HEK293T (cell line): ENCODE data around the gene HOXC11.
A peak's percentile ranks its signal among the peaks of the same experiment; 100 is the strongest.

Source experiments
- CTCF ChIA-PET: fragments of 350-600 bp; formaldehyde crosslinking; extraction: SDS; loops from one replicate; lab custom pipeline; 2021; ENCODE audit warnings: antibody characterized with exemption, inconsistent platforms; lab: Yijun Ruan, JAX
- POLR2A ChIA-PET: fragments of 350-600 bp; formaldehyde crosslinking; extraction: SDS; loops from one replicate; lab custom pipeline; 2020; ENCODE audit warnings: antibody characterized with exemption, inconsistent platforms; lab: Yijun Ruan, JAX
- DNase-seq: peaks from one replicate; pipeline ENCODE4 v3.0.0; 2012; ENCODE audit warnings: mixed read lengths; ENCODE audit errors: extremely low spot score
- ARNT ChIP-seq: fragments of 450-650 bp; IDR thresholded peaks from 2 replicates; pipeline ENCODE4 v1.6.1; 2017; ENCODE audit warnings: mild to moderate bottlenecking
- BHLHE40 ChIP-seq: fragments of 450-650 bp; IDR thresholded peaks from 2 replicates; pipeline ENCODE4 v1.6.1; 2016; ENCODE audit warnings: mild to moderate bottlenecking, moderate library complexity, borderline replicate concordance
- CTBP1 ChIP-seq: fragments of 450-650 bp; IDR thresholded peaks from 2 replicates; pipeline ENCODE4 v1.6.1; 2016; ENCODE audit warnings: borderline replicate concordance
- ELF4 ChIP-seq: fragments of 450-650 bp; IDR thresholded peaks from 2 replicates; pipeline ENCODE4 v1.6.1; 2017; ENCODE audit warnings: antibody characterized with exemption
- FOXA1 ChIP-seq: fragments of 450-650 bp; IDR thresholded peaks from 2 replicates; pipeline ENCODE4 v1.6.1; 2016; ENCODE audit warnings: mild to moderate bottlenecking
- FOXK2 ChIP-seq: fragments of 450-650 bp; IDR thresholded peaks from 2 replicates; pipeline ENCODE4 v1.6.1; 2016; ENCODE audit warnings: mild to moderate bottlenecking
- FOXM1 ChIP-seq: fragments of 450-650 bp; IDR thresholded peaks from 2 replicates; pipeline ENCODE4 v1.6.1; 2017; ENCODE audit warnings: mild to moderate bottlenecking, borderline replicate concordance
- HDGF ChIP-seq: fragments of 450-650 bp; IDR thresholded peaks from 2 replicates; pipeline ENCODE4 v1.6.1; 2017; ENCODE audit warnings: antibody characterized with exemption, borderline replicate concordance
- L3MBTL2 ChIP-seq: fragments of 450-650 bp; conservative IDR thresholded peaks from 2 replicates; pipeline ENCODE4 v1.6.1; 2016; ENCODE audit warnings: mild to moderate bottlenecking
- LEF1 ChIP-seq: fragments of 450-650 bp; IDR thresholded peaks from 2 replicates; pipeline ENCODE4 v1.6.1; 2017; ENCODE audit warnings: mild to moderate bottlenecking, borderline replicate concordance
- NFRKB ChIP-seq: fragments of 450-650 bp; IDR thresholded peaks from 2 replicates; pipeline ENCODE4 v1.6.1; 2016; ENCODE audit warnings: mild to moderate bottlenecking, moderate library complexity
- PKNOX1 ChIP-seq: fragments of 450-650 bp; IDR thresholded peaks from 2 replicates; pipeline ENCODE4 v1.6.1; 2016
- SP1 ChIP-seq: fragments of 450-650 bp; IDR thresholded peaks from 2 replicates; pipeline ENCODE4 v1.6.1; 2017
- SUZ12 ChIP-seq: fragments of 450-650 bp; IDR thresholded peaks from 2 replicates; pipeline ENCODE4 v1.6.1; 2016; ENCODE audit warnings: mild to moderate bottlenecking
- TARDBP ChIP-seq: fragments of 450-650 bp; IDR thresholded peaks from 2 replicates; pipeline ENCODE4 v1.6.1; 2016
- ZNF384 ChIP-seq: fragments of 450-650 bp; IDR thresholded peaks from 2 replicates; pipeline ENCODE4 v1.6.1; 2016

Gene HOXC11

GRCh38 chr12:53997204-53998109 is 24.5 kb downstream of the HOXC11 start:
- DNase-seq = no peak
- ChIA-PET CTCF (interaction anchor here (0.6 to 4.8 kb wide), 6 partner anchors 9 to 241 kb away, joined by 3 to 27 read pairs (median 5); partner anchors contain the start of gene HOXC10), POLR2A (interaction anchor here (0.7 to 7.6 kb wide), 7 partner anchors 11 to 210 kb away, joined by 3 to 69 read pairs (median 4); partner anchors contain the start of genes HOXC10 and HOXC8)
- TF ChIP-seq L3MBTL2 = no peak
- TF ChIP-seq BHLHE40 = no peak
- TF ChIP-seq CTBP1 = peak; percentile 48; the same call in 1 of the 2 replicates
- TF ChIP-seq LEF1 = no peak
- no peak for TF ChIP-seq ARNT
- TF ChIP-seq SUZ12 = no peak
- TF ChIP-seq NFRKB = no peak
- TF ChIP-seq SP1 = no peak
- no peak for TF ChIP-seq FOXM1
- peak; percentile 98 for TF ChIP-seq PKNOX1
- TF ChIP-seq ELF4 = no peak
- TF ChIP-seq TARDBP = no peak
- no peak for TF ChIP-seq FOXK2
- no peak for TF ChIP-seq ZNF384
- TF ChIP-seq FOXA1 = no peak

GRCh38 chr12:53998110-53998899 is 25.4 kb downstream of the HOXC11 start:
- ChIA-PET CTCF (interaction anchor here (0.6 to 4.8 kb wide), 8 partner anchors 10 to 255 kb away, joined by 3 to 27 read pairs (median 4); partner anchors contain the start of gene HOXC10), POLR2A (interaction anchor here (0.7 to 7.6 kb wide), 5 partner anchors 11 to 210 kb away, joined by 3 to 69 read pairs (median 3); partner anchors contain the start of gene HOXC10)
- no peak for DNase-seq
- TF ChIP-seq SP1 (no peak), CTBP1 (no peak), FOXM1 (no peak), SUZ12 (no peak), ARNT (no peak), LEF1 (no peak), FOXA1 (no peak), PKNOX1 (no peak), TARDBP (no peak), L3MBTL2 (no peak), HDGF (no peak), ZNF384 (no peak), FOXK2 (no peak), BHLHE40 (no peak)

GRCh38 chr12:53998900-53999236 is 25.9 kb downstream of the HOXC11 start:
- CTCF ChIA-PET = interaction anchor here (0.8 to 4.8 kb wide), 4 partner anchors 10 to 256 kb away, joined by 3 to 27 read pairs (median 8); partner anchors contain the start of gene HOXC10
- no peak for DNase-seq
- TF ChIP-seq PKNOX1 (no peak), FOXA1 (no peak), ARNT (no peak), HDGF (no peak), FOXK2 (no peak), BHLHE40 (no peak), NFRKB (no peak), TARDBP (no peak)
- POLR2A ChIA-PET = interaction anchor here (0.8 to 7.6 kb wide), 3 partner anchors 12 to 218 kb away, joined by 3 to 69 read pairs (median 27); partner anchors contain the start of gene HOXC10

- ChIA-PET CTCF (interaction anchor here (0.7 to 4.8 kb wide), 6 partner anchors 9 to 33 kb away, joined by 3 to 27 read pairs (median 5); partner anchors contain the start of genes HOXC10 and HOXC5), POLR2A (interaction anchor here (0.6 to 7.6 kb wide), 18 partner anchors 8 to 280 kb away, joined by 3 to 69 read pairs (median 4); partner anchors contain the start of genes HOXC10, HOXC8 and SMUG1)
- no peak for DNase-seq
- TF ChIP-seq ZNF384 (no peak), ELF4 (no peak), HDGF (no peak), CTBP1 (no peak), SP1 (no peak), PKNOX1 (peak; percentile 96), FOXK2 (no peak), NFRKB (no peak), SUZ12 (no peak)
Observed at GRCh38 chr12:53999559-54000115, 26.7 kb downstream of the HOXC11 start.
